Measurements from ENCODE around the gene UCHL5.

- TF ChIP-seq CTCF (conservative IDR thresholded peaks at IDR 0.05; ENCODE audit: low read depth, low read length) (no peak), EZH2 (IDR thresholded peaks at IDR 0.05; ENCODE audit: borderline replicate concordance, low read depth, low read length, poor library complexity, severe bottlenecking) (no peak)
Observed at GRCh38 chr1:193108471-193108870, 49.3 kb upstream of the UCHL5 start.

Measured in A673 (cell line).